AG09309 (cell line): ENCODE measurements around the gene STOML3.

Experiments
- DNase-seq: peaks from one replicate; pipeline ENCODE4 v3.0.0-alpha.2; 2010; ENCODE audit warnings: low read depth
- H3K4me3 ChIP-seq: 2 replicates; pipeline ENCODE4 v1.5.1; 2011; ENCODE audit warnings: mild to moderate bottlenecking, low read depth, low read length, moderate library complexity; ENCODE audit not compliant: control insufficient read depth
- TF ChIP-seq, protein P1 (sequence below): IDR thresholded peaks from 2 replicates; pipeline ENCODE4 v1.5.1; 2011; ENCODE audit warnings: mild to moderate bottlenecking, low read depth, low read length, inconsistent platforms; ENCODE audit not compliant: insufficient read depth, control insufficient read depth; ENCODE audit errors: missing control alignments

The STOML3 gene

DNA sequence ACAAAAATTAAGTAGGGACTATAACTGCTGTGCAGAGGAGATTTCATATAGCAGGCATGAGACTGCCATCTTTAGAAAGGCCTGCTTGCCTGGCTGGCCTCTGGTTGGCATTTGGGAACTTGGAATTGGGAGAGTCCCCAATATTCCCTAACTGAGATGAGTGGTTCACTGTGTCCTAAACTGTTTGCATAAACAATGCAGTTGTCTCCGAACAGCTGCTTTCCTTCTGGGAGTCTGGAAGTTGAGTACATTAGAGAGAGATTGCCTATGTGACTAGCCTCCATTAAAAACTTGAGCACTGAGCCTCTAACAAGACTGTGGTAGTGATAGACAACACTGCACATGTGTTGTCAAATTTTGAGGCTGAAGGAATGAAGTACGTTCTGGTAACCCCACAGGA lies 47.4 kb downstream of the STOML3 start:
- DNase-seq = no peak
- H3K4me3 ChIP-seq = no peak overlapping the region
- TF ChIP-seq, protein P1, sequence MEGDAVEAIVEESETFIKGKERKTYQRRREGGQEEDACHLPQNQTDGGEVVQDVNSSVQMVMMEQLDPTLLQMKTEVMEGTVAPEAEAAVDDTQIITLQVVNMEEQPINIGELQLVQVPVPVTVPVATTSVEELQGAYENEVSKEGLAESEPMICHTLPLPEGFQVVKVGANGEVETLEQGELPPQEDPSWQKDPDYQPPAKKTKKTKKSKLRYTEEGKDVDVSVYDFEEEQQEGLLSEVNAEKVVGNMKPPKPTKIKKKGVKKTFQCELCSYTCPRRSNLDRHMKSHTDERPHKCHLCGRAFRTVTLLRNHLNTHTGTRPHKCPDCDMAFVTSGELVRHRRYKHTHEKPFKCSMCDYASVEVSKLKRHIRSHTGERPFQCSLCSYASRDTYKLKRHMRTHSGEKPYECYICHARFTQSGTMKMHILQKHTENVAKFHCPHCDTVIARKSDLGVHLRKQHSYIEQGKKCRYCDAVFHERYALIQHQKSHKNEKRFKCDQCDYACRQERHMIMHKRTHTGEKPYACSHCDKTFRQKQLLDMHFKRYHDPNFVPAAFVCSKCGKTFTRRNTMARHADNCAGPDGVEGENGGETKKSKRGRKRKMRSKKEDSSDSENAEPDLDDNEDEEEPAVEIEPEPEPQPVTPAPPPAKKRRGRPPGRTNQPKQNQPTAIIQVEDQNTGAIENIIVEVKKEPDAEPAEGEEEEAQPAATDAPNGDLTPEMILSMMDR = no peak

DNA sequence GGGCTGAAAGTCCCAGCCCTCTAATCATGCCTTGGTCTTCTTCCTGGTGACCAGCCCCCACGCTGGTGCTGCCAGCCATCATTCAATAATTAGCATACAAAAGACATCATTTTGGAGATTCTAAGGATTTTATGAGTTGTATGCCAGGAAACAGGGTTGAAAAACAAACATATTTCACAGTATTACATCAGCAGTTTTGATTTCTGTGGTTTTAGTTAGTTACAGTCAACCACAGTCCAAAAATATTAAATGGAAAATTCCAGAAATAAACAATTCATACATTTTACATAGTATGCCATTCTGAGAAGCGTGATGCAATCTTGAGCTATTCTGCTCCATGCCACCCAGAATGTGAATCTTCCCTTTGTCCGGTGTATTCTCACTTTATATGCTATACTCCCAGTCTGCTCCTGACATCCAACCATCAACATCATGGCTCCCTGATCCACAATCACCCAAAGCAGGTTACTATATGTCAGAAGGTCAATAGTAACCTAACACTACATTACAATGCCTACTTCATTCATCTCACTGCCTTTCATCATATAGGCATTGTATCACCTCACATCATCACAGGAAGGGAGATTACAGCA lies 49.2 kb downstream of the STOML3 start:
- no peak for DNase-seq
- TF ChIP-seq, protein P1 = no peak
- H3K4me3 ChIP-seq = no peak overlapping the region

DNA sequence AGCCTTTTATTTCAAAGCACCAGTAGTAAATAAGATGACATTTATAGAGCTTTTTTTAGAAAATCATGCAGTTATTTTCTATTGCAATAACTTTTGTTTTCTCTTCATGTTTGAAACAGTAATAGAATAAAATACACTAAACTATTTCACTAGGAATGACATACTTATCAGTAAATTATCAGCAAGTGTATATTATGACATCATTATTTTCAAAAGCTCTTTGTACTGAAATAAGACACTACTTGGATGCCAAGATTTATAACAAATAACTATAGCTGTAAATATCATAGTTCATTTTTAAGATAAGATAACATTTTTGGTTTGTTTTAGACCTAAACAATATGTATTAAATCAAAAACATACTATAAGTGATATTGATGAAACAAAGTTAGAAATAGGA lies 56.8 kb downstream of the STOML3 start:
- no peak overlapping the region for H3K4me3 ChIP-seq
- no peak for DNase-seq
- TF ChIP-seq, protein P1 = no peak

DNA sequence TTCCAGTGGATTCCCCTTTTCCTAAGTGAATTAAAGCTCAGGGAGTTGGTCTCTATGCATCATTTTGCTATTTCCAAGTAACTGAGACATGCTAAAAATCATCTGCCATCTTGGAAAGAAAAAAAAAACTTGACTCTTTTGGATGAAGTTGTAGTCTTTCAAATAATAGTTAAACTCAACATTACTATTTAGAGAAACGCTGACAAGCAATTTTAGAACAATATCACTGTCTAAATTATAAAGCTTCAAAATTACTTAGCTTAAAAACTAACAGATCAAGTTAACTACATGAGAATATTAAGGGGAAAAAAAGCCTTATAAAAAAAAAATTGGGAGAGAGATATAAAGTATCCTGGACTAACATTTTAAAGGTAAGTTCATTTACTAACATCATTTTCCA lies 68.5 kb downstream of the STOML3 start:
- TF ChIP-seq, protein P1 = no peak
- H3K4me3 ChIP-seq = no peak overlapping the region
- DNase-seq = no peak

DNA sequence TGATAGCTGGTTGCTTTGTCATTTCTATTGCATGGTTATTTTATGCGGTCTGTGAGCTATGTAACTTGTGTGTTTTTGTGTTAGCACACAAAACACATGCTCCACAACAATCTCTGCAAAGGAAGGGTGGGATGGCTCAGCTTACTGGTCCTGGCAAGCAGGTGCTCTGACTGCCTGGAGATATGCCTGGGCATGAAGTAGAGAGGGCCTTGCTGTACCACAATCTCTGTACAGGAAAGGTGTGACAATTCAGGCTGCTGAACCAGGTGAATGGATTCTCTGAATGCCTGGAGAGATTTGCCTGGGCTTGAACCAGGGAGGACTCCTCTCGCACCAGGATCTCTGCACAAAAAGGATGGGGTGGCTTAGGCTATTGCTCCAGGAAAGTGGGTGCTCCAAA lies 69.5 kb downstream of the STOML3 start:
- H3K4me3 ChIP-seq = no peak overlapping the region
- no peak for DNase-seq
- TF ChIP-seq, protein P1 = no peak
